KMS-11 (cell line): ENCODE results near the gene TBC1D22B.

Experiments
- H2AFZ ChIP-seq: fragments of 200-600 bp; sonication (generic); 2 replicates; pipeline ENCODE4 v1.6.1; 2016; ENCODE audit warnings: antibody characterized with exemption, mixed run types, low read depth
- H3K27ac ChIP-seq: fragments of 200-600 bp; sonication (generic); 2 replicates; pipeline ENCODE4 v1.6.1; 2016; ENCODE audit warnings: mild to moderate bottlenecking, mixed run types
- H3K27me3 ChIP-seq: fragments of 200-600 bp; sonication (generic); 2 replicates; pipeline ENCODE4 v1.6.1; 2017; ENCODE audit warnings: mild to moderate bottlenecking, low read depth, mixed run types, moderate library complexity; ENCODE audit not compliant: insufficient read depth
- H3K36me3 ChIP-seq: fragments of 200-600 bp; sonication (generic); 2 replicates; pipeline ENCODE4 v1.6.1; 2017; ENCODE audit warnings: mild to moderate bottlenecking, mixed run types; ENCODE audit not compliant: insufficient read depth
- H3K4me1 ChIP-seq: fragments of 200-600 bp; sonication (generic); 2 replicates; pipeline ENCODE4 v1.6.1; 2016; ENCODE audit warnings: mild to moderate bottlenecking, low read depth, mixed run types; ENCODE audit not compliant: poor library complexity, severe bottlenecking
- H3K4me2 ChIP-seq: fragments of 200-600 bp; sonication (generic); 2 replicates; pipeline ENCODE4 v1.7.0; 2016; ENCODE audit warnings: mild to moderate bottlenecking, mixed run types
- H3K4me3 ChIP-seq: fragments of 200-600 bp; sonication (generic); IDR thresholded peaks from 2 replicates; pipeline ENCODE4 v1.6.1; 2017; ENCODE audit warnings: low read depth, low read length, mixed read lengths; ENCODE audit not compliant: insufficient read depth
- H3K79me2 ChIP-seq: fragments of 200-600 bp; sonication (generic); 2 replicates; pipeline ENCODE4 v1.6.1; 2016; ENCODE audit warnings: low read depth, mixed run types; ENCODE audit not compliant: insufficient read depth
- H3K9ac ChIP-seq: fragments of 200-600 bp; sonication (generic); 2 replicates; pipeline ENCODE4 v1.6.1; 2016; ENCODE audit warnings: mild to moderate bottlenecking, mixed run types
- H4K20me1 ChIP-seq: fragments of 200-600 bp; sonication (generic); 2 replicates; pipeline ENCODE4 v1.6.1; 2016; ENCODE audit warnings: mild to moderate bottlenecking, mixed run types; ENCODE audit not compliant: insufficient read depth
- CTCF ChIP-seq: fragments of 200-600 bp; sonication (generic); conservative IDR thresholded peaks from 2 replicates; pipeline ENCODE4 v1.6.1; 2017; ENCODE audit warnings: low read depth, mild to moderate bottlenecking, antibody characterized with exemption, low read length, moderate library complexity, mixed read lengths

TBC1D22B gene

GRCh38 chr6:37283671-37284151 is 26.1 kb downstream of the TBC1D22B start:
- H3K4me1 ChIP-seq, result peaks cover 12% of the 10 kb centered on the region
- no peak overlapping the region for H2AFZ ChIP-seq
- H4K20me1 ChIP-seq, result no peaks in the 10 kb centered on the region
- no peaks in the 10 kb centered on the region for H3K27me3 ChIP-seq
- H3K9ac ChIP-seq, result no peak overlapping the region
- 0 out of 2 replicates have a peak, but pooled peaks cover 3% of the 10 kb centered on the region for H3K36me3 ChIP-seq
- H3K4me3 ChIP-seq, result no peak overlapping the region
- no peak overlapping the region for H3K4me2 ChIP-seq
- no peak overlapping the region for H3K27ac ChIP-seq
- H3K79me2 ChIP-seq, result no peaks in the 10 kb centered on the region
- TF ChIP-seq CTCF, result no peak

DNA sequence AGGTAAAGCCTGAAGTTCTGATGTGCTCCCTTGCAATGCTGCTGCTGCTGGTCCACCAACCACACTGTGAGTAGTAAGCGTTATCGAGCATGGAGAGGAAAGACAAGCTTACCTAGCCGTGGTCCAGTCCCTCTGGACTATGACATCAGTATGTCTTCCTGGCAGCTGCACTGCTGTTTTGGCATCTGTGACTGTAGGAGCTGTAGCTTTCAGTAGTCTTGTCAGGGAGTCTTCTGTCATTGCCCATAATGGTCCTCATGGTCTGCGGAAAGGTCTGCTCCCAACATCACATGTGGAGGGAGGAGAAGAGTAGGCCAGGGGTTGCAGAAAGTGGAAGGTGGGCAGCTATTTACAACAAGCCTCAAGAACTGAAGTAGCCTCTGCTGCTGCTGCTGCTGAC is 27.2 kb downstream of the TBC1D22B start:
- Histone ChIP-seq H3K4me3 (no peak overlapping the region), H3K27me3 (no peaks in the 10 kb centered on the region), H4K20me1 (no peaks in the 10 kb centered on the region), H2AFZ (no peak overlapping the region), H3K79me2 (no peaks in the 10 kb centered on the region), H3K4me2 (no peak overlapping the region), H3K4me1 (peaks cover 6% of the 10 kb centered on the region), H3K9ac (no peak overlapping the region), H3K27ac (no peak overlapping the region), H3K36me3 (0 out of 2 replicates have a peak, but pooled peaks cover 3% of the 10 kb centered on the region)
- TF ChIP-seq CTCF, result no peak

- H3K4me2 ChIP-seq, result no peak overlapping the region
- no peak for TF ChIP-seq CTCF
- no peak overlapping the region for H2AFZ ChIP-seq
- H3K27me3 ChIP-seq, result no peaks in the 10 kb centered on the region
- peaks cover 8% of the 10 kb centered on the region for H3K4me1 ChIP-seq
- no peak overlapping the region for H3K27ac ChIP-seq
- H3K9ac ChIP-seq, result no peak overlapping the region
- H4K20me1 ChIP-seq, result no peaks in the 10 kb centered on the region
- 0 out of 2 replicates have a peak, but pooled peaks cover 3% of the 10 kb centered on the region for H3K36me3 ChIP-seq
- H3K79me2 ChIP-seq, result no peaks in the 10 kb centered on the region
- no peak overlapping the region for H3K4me3 ChIP-seq
These were observed 28.3 kb downstream of the TBC1D22B start for GRCh38 chr6:37285861-37286311.

DNA sequence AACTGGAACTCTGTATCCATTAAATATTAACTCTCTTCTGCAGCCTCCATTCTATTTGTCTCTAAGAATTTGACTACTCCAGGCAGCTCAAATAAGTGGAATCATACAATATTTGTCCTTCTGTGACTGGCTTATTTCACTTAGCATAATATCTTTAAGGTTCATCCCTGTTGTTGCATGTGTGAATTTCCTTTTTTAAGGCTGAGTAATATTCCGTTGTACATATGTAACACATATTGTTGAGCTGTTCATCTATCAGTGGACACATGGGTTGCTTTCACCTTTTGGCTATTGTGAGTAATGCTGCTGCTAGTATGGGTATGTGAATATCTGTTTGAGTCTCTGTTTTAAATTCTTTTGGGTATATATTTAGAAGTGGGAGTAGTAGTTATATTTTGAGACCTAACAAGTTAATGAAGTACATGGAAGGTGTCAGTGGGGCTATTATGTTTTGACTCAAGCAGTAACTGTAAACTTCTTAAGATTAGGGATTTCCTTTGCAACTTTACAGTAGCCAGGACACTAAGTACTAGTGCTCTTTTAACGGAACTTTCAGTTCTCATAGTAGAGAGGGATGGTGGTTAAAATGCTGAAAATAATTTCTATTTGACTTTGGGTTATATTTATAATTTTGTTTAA is 30.1 kb downstream of the TBC1D22B start:
- Histone ChIP-seq H3K36me3 (0 out of 2 replicates have a peak, but pooled peaks cover 3% of the 10 kb centered on the region), H3K79me2 (no peaks in the 10 kb centered on the region), H3K4me3 (no peak overlapping the region), H3K27ac (no peak overlapping the region), H2AFZ (no peak overlapping the region), H4K20me1 (no peaks in the 10 kb centered on the region), H3K27me3 (no peaks in the 10 kb centered on the region), H3K4me1 (peaks cover 8% of the 10 kb centered on the region), H3K4me2 (no peak overlapping the region), H3K9ac (no peak overlapping the region)
- TF ChIP-seq CTCF, result no peak
